ENCODE data around the gene C3orf18. TPM values are rescaled to one million over a fixed set of nuclear protein-coding genes. Genes with fewer than 3 reads are reported as not detected.
A peak's percentile ranks its signal among the peaks of the same experiment; 100 is the strongest.

The C3orf18 gene
- total and polyA plus RNA-seq, 9 of the 15 experiments (the other 6 are each of a cell fraction or from before 2014, with no cell fraction given): 0.01 to 2.3 (median 0.94) TPM

DNA sequence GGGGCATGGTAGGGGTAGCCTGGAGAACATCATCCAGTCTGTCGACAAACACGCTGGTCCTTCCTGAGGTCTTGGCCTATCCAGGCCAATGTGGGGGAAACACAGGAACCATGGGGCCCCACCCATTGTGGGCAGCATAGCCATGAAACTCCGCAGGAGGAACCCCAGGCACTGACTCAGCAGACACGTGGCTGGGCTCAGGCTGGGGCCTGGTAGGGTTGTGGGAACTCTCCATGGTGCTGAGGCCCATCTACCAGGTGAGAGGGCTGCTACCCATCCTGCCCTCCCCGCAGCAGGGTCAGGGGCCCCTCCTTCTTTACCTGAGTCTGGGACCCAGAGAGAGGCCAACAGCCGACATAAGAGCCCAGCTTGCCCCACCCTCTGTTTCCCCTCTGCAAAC, 41.6 kb downstream of the C3orf18 start (continued):
- TF ChIP-seq, protein P1, sequence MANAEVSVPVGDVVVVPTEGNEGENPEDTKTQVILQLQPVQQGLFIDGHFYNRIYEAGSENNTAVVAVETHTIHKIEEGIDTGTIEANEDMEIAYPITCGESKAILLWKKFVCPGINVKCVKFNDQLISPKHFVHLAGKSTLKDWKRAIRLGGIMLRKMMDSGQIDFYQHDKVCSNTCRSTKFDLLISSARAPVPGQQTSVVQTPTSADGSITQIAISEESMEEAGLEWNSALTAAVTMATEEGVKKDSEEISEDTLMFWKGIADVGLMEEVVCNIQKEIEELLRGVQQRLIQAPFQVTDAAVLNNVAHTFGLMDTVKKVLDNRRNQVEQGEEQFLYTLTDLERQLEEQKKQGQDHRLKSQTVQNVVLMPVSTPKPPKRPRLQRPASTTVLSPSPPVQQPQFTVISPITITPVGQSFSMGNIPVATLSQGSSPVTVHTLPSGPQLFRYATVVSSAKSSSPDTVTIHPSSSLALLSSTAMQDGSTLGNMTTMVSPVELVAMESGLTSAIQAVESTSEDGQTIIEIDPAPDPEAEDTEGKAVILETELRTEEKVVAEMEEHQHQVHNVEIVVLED (CRISPR knock-in tag; IDR thresholded peaks at IDR 0.05): no peak
- TF ChIP-seq C11orf30 (IDR thresholded peaks at IDR 0.05; ENCODE audit: low read depth) (peak; percentile 81), ARID1B (IDR thresholded peaks at IDR 0.05) (no peak), MIER1 (IDR thresholded peaks at IDR 0.05; ENCODE audit: low read depth) (peak; percentile 97), NONO (IDR thresholded peaks at IDR 0.05; ENCODE audit: low read depth in 2 of 2, low read length in 1 of 2) (no peak), SMAD3 (CRISPR knock-in tag; conservative IDR thresholded peaks at IDR 0.05) (no peak), HDAC2 (IDR thresholded peaks at IDR 0.05) (peak; percentile 65; the same call in 1 of the 2 replicates), ZEB2 (IDR thresholded peaks at IDR 0.05) (no peak), CBX1 (IDR thresholded peaks at IDR 0.05; ENCODE audit: low read depth) (no peak), ZNF695 (CRISPR knock-in tag; IDR thresholded peaks at IDR 0.05) (no peak), PHB2 (IDR thresholded peaks at IDR 0.05; ENCODE audit: low read depth) (no peak), HDGF (IDR thresholded peaks at IDR 0.05) (no peak), COPS2 (conservative IDR thresholded peaks at IDR 0.05) (no peak), NFATC3 (IDR thresholded peaks at IDR 0.05) (no peak), NR2C2 (CRISPR knock-in tag; IDR thresholded peaks at IDR 0.05) (peak; percentile 65), NR2C2 (tag; IDR thresholded peaks at IDR 0.05) (no peak), GTF2F1 (IDR thresholded peaks at IDR 0.05; ENCODE audit: low read depth, low read length) (no peak), NFE2 (IDR thresholded peaks at IDR 0.05; ENCODE audit: low read depth) (peak; percentile 92), ZNF263 (CRISPR knock-in tag; IDR thresholded peaks at IDR 0.05; ENCODE audit: borderline replicate concordance) (peak; percentile 77)
- TF ChIP-seq, protein P2, sequence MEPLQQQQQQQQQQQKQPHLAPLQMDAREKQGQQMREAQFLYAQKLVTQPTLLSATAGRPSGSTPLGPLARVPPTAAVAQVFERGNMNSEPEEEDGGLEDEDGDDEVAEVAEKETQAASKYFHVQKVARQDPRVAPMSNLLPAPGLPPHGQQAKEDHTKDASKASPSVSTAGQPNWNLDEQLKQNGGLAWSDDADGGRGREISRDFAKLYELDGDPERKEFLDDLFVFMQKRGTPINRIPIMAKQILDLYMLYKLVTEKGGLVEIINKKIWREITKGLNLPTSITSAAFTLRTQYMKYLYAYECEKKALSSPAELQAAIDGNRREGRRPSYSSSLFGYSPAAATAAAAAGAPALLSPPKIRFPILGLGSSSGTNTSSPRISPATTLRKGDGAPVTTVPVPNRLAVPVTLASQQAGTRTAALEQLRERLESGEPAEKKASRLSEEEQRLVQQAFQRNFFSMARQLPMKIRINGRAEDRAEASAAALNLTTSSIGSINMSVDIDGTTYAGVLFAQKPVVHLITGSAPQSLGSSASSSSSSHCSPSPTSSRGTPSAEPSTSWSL (CRISPR knock-in tag; IDR thresholded peaks at IDR 0.05; ENCODE audit: borderline replicate concordance): no peak
- TF ChIP-seq, protein P3, sequence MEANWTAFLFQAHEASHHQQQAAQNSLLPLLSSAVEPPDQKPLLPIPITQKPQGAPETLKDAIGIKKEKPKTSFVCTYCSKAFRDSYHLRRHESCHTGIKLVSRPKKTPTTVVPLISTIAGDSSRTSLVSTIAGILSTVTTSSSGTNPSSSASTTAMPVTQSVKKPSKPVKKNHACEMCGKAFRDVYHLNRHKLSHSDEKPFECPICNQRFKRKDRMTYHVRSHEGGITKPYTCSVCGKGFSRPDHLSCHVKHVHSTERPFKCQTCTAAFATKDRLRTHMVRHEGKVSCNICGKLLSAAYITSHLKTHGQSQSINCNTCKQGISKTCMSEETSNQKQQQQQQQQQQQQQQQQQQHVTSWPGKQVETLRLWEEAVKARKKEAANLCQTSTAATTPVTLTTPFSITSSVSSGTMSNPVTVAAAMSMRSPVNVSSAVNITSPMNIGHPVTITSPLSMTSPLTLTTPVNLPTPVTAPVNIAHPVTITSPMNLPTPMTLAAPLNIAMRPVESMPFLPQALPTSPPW (CRISPR knock-in tag; IDR thresholded peaks at IDR 0.05): peak; percentile 69
- TF ChIP-seq, protein P4, sequence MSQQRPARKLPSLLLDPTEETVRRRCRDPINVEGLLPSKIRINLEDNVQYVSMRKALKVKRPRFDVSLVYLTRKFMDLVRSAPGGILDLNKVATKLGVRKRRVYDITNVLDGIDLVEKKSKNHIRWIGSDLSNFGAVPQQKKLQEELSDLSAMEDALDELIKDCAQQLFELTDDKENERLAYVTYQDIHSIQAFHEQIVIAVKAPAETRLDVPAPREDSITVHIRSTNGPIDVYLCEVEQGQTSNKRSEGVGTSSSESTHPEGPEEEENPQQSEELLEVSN (IDR thresholded peaks at IDR 0.05; ENCODE audit: borderline replicate concordance in 1 of 2, extremely low read depth in 1 of 2, insufficient read depth in 1 of 2, insufficient read length in 1 of 2, low read depth in 1 of 2, low read length in 1 of 2, poor library complexity in 1 of 2, severe bottlenecking in 1 of 2): peak; percentile 49 to 60
- TF ChIP-seq, protein P5, sequence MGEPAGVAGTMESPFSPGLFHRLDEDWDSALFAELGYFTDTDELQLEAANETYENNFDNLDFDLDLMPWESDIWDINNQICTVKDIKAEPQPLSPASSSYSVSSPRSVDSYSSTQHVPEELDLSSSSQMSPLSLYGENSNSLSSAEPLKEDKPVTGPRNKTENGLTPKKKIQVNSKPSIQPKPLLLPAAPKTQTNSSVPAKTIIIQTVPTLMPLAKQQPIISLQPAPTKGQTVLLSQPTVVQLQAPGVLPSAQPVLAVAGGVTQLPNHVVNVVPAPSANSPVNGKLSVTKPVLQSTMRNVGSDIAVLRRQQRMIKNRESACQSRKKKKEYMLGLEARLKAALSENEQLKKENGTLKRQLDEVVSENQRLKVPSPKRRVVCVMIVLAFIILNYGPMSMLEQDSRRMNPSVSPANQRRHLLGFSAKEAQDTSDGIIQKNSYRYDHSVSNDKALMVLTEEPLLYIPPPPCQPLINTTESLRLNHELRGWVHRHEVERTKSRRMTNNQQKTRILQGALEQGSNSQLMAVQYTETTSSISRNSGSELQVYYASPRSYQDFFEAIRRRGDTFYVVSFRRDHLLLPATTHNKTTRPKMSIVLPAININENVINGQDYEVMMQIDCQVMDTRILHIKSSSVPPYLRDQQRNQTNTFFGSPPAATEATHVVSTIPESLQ (CRISPR knock-in tag; IDR thresholded peaks at IDR 0.05): peak; percentile 92; the same call in 1 of the 2 replicates
